ENCODE results near the gene DEGS2.

Gene DEGS2

DNA sequence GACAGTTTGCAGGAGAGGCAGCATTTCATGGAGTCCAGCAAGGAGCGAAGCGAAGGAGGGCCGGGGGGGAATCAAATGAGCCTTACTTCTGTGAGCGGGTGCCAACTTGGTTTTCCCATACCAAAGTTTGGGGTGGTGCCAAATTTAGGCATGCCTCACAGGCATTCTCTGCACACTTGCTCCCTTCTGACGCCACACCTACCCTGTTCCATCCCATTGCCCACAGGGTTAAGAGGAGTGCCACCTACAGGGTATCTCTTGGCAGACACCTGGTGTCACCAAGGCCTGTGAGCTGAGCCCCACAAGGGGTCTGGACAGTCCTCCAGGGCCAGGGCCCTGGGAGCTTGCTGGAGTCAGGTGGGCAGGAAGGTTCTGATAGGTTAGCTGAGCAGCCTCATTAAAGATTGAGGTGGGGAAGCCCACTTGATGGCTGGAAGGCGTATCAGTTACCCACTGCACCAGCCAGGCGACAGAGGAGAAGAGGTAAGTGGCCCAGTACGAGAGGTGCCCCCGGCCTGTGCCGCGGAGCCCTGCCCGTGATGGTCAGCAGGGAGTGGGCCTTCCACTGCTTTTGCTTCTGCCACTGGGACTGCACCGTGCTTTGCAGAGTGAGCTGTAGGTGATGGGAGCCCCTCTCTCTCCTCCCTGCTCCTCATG lies 45.2 kb downstream of the DEGS2 start:
- DNase-seq (ENCODE audit: low read depth in 2 of 2) = no peak

DNA sequence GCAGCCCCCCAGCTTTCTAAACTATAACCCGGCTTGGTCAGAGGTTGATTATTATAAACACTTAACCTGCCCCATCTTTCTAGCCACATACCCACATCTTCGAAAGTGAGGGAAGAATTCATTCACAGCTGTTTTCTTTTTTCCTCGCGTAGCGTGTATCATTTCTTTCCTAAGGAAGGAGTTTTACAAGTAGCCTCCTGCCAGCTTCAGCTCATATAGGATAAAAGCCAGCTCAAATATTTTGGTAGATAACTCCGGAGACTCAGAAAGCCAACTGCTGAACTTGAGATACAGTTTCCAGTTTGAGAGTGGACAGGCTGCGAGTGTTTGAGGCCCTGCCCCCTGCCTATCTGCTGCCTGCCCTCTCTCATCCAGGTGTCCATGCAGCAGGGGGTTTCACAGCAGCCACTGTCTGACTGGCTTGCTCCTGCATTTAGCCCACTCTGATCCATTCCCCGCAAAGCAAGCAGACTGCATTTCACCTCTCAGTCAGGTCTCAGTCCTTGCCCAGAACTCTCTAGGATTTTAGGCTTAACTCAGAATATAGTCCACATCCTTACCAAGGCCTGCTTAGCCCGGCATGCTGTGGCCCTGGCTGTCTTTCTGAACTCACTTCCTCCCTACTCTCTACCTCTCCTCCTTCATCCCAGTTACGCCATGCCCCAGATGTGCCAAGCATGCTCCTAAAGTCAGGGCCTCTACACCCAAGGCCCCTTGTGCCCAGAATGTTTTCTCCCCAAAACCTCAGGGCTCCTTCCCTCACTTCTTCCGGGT lies 47.3 kb downstream of the DEGS2 start:
- no peak for DNase-seq (ENCODE audit: low read depth in 2 of 2)

DNA sequence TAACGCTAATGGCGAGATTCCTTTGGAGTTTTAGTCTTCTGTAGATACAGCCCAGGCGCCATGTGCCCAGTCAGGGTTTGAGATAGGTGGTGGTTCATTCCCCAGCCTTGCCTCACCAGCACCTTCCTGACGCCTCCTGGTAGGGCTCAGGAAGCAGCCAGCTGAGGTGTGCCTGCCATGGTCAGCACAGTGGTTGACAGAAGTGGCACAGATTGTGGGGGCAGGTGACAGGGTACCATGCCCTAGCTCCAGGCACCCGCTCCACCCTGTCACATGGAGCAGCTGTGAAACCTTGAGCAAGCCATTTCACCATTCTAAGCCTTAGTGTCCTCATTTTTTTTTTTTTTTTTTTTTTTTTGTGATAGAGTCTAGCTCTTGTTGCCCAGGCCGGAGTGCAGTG lies 48.6 kb downstream of the DEGS2 start:
- no peak for DNase-seq (ENCODE audit: low read depth in 2 of 2)

DNA sequence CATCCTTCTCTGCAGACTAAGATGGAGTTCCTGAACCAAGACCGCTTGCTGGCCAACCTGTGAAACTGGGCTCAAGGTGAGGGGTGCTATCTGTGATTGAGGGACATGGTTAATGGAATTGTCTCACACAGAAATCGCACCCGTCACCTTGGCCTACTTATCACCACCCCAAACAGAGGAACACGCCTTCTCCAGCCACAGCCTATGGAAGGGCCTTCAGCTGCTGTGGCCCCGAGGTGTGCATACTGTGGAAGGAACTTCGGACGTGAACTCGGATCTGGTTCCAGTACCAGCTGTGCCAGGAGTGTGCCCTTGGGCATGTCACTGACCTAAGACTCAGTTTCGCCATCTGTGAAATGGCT lies 49.9 kb downstream of the DEGS2 start:
- no peak for DNase-seq (ENCODE audit: low read depth in 2 of 2)

DNA sequence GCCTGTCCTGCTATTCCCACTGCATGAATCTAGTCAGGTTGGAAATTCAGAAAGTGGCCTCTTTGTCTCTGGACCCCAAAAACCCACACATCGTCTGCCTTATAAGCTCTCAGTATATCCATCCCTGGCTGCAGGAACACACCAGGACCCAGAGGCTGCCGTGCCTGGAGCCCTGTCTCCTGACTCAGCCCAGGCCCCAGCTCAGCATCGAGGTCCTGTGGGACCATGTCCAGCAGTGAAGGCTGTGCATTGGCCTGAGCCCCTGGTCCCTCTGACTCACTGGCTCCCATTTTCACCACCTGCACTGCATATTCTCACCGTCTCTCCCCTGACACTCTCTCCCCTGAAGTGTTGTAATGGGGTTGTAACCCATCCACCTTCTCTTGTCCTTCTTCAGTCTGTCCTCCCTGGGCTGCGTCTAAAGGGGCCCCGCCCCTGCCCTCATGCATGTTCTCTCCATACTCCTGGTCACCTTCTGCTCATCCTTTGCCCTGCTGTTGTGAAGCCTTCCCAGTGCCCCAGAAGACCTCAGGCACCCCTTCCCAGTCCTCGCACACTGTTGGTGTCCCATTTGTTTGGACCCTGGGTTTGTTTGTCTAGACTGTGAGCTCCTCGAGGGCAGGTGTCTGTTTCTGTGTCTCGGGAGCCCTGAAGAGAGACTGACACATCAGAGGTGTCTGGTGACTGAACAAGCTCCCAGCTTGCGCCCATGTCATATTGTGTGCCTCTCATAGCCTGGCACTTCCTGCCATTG lies 50.4 kb downstream of the DEGS2 start:
- DNase-seq (ENCODE audit: low read depth in 2 of 2) = no peak

DNA sequence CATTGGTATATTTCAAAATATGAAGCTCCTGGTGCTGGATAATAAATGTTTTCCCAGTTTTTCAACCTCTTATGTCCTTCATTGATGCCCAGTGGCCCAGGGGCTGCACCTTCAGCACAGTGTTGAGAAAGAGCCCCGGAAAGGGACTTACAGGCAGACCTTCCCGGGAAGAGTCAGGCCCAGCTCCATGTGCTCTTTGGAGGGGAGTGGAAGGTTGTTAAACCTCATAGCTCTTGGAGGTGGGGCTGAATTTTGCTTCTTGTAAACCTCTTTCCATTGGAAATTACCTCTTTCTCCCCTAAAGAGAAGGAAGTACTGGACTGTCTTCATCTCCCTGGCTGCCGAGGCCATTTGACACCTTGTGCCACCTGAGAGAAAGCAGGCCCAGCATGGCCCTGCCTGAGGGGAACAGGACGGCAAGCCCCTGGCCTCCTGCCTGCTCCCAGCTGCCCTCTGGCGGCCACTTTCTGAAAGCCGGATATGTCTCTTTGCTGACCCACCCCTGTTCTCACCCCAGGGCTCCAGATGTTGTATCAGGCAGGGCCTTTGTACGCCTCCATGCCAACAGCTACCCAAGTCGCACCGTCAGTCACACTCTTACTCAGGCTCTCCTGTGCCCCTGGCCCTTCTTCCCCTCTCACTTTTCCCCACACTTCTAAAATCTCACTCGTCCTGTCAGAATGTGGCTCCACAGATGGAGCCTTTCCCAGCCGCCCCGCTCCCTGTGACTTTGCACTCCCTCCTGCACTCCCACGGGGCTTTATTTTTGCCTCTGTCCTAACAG lies 51.2 kb downstream of the DEGS2 start:
- peak; percentile 74 to 82 for DNase-seq (ENCODE audit: low read depth in 2 of 2)

DNA sequence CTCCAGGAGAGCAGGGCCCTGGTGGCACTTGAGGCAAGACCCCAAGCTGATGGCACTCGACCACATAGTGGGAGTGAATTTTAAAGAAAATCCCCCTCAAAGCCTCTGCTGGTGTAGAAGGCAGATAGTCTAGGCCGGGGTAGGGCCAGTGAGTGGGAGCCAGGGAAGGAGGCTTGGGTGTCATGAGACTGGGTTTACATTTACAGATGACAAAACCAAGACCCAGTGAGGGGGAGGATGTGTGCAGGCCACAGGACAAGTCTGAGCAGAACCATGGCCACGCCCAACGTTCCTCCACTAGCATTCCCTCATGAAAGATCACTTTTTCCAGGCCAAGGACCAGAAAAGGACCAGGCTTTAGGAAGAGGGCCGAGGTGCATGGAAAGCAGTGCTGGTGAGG lies 52.2 kb downstream of the DEGS2 start:
- DNase-seq (ENCODE audit: low read depth in 2 of 2) = no peak

DNA sequence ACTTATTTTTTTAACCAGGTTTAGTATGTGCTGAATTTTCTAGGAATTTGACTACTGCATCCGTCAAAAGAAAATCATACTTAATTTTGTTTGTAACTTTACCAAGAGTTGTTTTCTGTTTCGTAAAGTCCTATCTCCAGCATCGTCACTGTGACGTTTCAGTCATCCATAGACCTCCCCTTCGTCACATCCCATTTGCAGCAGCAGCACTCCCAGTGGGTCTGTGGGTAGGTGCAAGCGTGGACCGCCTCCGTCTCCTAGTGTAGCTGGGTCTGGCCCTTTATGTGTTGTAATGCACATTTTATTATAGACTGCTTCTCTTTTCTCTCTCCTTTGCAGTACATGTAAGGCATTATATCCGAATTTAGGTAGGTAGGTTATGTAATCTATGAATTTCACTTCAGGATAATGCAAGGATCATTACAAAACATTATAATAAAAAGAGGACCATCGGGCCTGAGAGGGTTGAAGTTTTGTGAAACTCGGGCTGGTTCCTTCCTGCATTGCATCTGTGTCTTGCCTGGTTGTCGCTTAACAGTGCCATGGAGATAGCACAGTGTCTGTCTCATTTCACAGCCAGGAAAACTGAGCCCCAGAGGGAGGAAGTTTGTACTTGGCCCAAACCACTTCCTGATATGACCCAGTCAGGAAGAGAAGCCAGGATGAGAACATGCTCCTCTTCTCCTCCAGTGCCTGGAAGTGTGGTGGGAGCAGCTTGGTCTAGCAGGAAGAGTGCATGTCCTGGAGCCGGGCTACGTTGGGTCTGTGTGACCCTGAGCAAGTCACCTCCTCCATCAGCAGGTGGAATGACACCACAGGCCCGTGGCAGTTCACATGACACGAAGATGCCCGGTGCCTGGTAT lies 53.0 kb downstream of the DEGS2 start:
- DNase-seq (ENCODE audit: low read depth in 2 of 2) = peak in 1 of 2 donors; percentile 26

DNA sequence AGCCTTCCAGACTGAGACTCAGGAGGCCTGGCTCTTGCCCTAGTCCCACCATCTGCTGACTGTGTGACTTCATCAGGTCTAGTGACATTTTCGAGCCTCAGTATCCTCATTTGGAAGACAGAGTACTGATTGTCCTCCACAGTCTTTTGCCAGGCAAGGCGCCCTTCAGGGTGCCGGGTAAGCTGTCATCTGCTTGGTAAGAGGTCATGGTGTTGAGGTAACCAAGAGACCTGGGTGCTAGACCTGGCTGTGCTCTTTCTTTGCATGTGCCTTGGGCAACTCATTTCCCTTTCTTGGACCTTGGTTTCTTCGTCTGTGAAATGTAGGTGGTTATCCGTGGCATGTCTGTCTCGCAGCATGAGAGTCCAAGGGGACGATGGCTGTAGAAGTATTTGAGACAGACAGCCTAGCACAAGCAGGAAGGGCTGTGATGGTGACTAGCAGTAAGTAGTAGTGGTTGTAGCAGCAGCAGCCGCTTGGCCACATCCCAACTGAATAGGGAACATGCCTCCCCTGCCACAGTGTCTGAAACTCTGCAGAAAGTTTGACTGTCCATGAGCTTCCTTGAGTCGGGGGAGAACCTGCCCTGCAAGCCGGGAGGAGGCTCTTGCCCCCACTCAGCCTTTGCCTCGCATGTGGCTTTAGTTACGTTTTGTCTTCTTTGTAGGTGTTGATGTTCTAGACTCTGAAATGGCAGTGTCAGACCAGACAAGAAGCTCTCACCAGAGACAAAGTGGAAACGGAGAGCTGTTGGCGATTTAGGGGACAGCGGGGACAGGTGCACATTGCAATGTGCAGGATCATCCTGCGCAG lies 53.9 kb downstream of the DEGS2 start:
- no peak for DNase-seq (ENCODE audit: low read depth in 2 of 2)

DNA sequence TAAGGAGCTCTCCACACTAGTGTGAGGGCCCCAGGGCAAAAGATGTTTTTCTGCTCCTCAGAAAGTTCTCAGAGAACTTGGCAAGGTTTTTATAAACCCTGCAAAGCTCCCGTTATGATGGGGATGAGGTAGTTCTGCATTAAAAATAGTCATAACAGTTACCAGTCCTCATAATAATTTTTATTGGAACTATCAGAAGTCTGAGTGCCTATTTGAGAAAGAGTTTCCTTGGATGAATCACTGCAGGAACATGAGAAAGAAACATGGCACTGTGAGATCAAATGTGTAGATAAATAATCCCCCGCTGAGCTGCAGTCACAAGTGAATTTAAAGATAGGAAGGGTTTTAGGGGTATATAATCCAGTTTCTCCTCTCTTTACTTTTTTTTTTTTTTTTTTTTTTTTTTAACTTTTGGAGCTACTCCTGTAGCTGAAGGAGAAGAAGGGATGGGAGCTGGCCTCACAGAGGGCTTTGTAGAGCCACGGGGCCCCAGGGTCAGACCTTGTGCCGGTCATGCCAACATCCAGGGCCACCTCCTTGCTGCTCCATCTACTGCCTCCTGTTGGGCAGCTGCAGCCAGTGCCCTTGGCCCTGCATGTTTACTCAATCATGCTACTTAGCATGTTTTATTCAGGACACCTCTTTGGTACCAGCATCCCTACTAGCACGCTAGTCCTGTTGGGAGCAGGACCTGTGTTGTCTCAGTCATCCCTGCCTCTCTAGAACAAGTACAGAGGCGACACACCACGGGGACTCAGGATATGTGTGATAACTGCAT lies 54.7 kb downstream of the DEGS2 start:
- no peak for DNase-seq (ENCODE audit: low read depth in 2 of 2)

DNA sequence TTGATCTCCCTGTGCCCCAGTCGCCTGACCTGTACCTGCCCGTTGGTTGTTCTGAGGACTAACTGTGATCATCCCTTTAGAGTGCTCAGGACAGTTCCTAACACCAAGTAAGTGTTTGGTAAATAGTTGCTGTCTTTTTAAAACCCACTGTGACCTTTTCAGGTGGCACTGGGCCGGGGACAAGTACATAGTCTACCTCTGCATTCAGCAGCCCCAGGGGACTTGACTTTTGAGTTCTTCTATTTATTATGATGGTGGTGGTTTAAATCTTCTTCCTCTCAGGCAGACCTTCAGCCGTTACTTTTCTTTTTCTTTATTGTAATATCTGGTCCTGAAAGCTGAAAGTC lies 55.5 kb downstream of the DEGS2 start:
- no peak for DNase-seq (ENCODE audit: low read depth in 2 of 2)

DNA sequence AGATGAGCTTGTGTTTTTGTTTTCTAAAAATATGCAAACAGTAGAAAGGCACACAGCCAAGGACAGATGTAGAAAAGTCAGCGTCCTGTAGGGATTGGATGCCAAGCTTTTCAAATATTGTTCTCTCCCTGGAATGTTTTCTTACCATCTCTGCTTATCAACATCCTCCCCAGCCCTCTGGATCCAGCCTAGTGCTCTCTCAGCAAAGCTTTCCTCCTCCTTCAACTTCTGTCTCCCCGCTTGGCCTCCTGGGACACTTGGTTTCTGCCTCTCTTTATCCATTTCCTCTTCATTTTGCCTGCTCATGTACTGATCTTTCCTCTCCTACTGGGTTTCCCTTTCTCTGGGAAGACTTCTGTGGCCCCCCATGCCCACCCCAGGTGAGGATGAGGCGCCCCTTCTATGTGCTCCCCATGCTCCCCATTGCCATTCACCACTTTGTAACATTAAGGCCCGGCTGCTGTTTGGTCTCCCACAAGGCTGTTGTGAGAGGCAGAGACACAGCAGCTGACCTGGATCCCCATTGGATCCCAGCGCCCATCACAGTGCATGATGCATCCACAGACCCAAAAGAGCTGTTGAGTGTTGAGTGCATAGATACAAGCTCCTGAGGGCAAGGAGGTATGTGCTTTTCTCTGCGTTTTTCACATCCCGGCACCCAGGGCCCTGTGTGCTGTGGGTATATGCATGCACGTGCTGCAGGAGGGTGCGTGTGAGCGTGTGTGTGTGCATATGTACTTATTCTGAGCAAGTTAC lies 56.0 kb downstream of the DEGS2 start:
- no peak for DNase-seq (ENCODE audit: low read depth in 2 of 2)

DNA sequence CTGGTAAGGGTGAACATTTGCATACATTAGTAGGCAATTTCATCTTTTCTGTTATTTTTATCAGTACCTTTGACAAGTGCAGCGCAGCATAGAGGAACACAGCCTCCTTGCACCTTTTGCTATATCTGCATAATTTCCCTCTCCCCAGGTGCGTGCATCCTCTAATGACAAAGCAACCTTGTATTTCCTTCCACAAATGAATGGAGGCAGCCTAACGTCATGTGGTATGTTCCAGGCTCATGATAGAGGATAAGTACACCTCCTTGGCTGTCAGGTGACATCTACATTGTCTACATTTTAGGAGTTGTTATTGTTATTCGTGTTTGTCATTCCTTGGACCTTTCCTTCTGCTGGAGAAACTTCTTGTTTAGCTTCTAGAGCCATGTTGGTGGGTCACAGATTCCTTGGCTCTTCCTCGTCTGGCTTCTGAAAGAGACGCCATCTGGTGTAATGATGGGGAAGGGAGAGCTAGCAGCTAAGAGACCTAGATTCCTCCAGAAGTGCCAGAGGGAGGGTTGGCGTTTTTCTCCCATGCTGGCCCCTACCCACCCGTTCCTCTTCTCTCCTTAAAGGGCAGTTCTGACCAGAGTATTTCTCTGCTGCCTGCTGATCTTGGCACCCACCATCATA lies 57.2 kb downstream of the DEGS2 start:
- no peak for DNase-seq (ENCODE audit: low read depth in 2 of 2)

DNA sequence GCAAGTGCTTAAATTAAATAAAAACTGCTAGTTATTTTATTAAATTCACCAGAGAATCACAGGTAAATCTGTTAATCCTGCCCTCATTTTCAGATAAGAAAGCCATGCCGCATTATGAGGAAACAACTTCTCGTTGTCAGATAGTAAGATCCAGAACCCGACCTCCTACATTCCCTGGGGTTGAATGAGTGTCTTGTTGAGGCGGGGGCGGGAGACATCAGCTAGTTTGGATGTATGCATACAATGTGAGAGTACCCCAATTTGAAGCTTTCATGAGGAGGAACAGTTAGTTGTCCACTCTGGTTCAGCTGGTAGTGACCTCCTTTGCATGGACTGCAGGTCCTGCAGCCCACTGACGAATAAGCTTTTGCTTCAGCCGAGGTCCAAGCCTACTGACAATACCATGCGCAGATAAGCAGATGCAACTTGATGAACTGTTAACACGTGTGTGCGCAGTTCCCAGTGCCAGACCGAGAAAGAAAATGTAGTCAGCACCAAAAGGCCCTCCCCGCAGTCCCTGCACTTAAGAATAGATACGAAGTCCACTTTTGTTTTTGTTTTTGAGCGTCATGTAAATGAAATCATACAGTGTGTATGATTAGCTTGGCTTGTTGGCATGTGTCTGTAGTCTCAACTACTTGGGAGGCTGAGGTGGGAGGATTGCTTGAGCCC lies 59.3 kb downstream of the DEGS2 start:
- no peak for DNase-seq (ENCODE audit: low read depth in 2 of 2)

DNA sequence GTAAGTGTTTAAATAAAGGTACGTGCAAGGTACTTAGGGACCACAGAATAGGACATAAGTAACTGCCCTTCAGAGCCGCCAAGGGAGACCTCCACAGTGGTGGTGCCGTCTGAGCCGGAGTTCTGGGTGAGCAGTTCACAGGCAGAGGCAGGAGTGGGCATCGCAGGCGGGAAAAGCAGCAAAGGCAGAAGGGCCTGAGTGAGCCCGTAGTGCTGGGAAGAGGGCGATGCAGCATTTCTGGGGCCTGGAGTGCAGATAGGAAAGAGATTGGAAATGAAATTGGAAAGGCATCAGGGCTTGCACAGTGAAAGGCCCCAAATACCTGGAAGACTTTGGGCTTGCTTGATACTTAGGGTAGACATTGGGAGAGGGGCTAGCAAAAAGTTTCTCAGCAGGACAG lies 61.3 kb downstream of the DEGS2 start:
- no peak for DNase-seq (ENCODE audit: low read depth in 2 of 2)

DNA sequence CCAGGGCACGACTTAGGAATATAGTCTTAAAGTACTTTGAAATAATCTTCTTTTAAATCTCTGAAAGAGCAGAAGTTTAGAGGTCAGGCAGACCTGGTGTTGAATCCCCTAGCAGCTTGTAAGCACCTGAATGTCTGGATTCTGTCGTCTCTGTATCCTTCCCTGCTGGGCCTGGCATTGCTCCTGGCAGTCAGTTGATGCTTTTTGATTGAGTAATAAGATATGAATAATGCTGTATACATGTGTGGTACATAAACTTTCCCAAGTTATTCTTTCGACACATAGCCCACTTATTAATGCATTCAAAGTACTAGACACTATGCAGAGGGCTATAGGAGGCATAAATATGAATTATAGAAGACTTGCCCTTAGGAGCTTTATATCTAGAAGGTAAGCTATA lies 62.8 kb downstream of the DEGS2 start:
- no peak for DNase-seq (ENCODE audit: low read depth in 2 of 2)
